ENCODE measurements around the gene MPZL2. TPM values are rescaled to one million over a fixed set of nuclear protein-coding genes. Genes with fewer than 3 reads are reported as not detected.
A peak's percentile ranks its signal among the peaks of the same experiment; 100 is the strongest.
"Not testable (repeated sequence)": the region's sequence is repeated elsewhere in the genome, so short reads cannot be mapped to it uniquely, and the experiment has no call there.

MPZL2 gene
- 0.40 TPM for total RNA-seq
- polyA plus RNA-seq (ENCODE audit: insufficient read depth in 1 of 8, insufficient read length in 8 of 8, low replicate concordance in 1 of 8) = 1 to 10 TPM in 3 of 8 donors, under 1 TPM in 5; 0.54 to 6.9 (median 0.93) TPM
- long read RNA-seq, donor 1 = 0 reads
- long read RNA-seq, donor 2 = 0 reads
- long read RNA-seq, donor 3 = 0 reads
- long read RNA-seq, donor 4 = 0 reads
- long read RNA-seq, donor 5 = 0 reads
- long read RNA-seq, donor 6 = 0 reads
- long read RNA-seq, donor 7 = 0 reads
- long read RNA-seq, donor 8 = 0 reads
- long read RNA-seq, donor 9 = 0 reads
- long read RNA-seq, donor 10 = 0 reads
- long read RNA-seq, donor 11 = 0 reads

- DNase-seq = peak; percentile 6
- H3K36me3 ChIP-seq (ENCODE audit: control insufficient read depth, insufficient read depth, low read length) = no peaks in the 10 kb centered on the region
- peaks cover 5% of the 10 kb centered on the region for H3K4me1 ChIP-seq (ENCODE audit: control insufficient read depth, insufficient read depth, low read length)
- no peak within 1 kb of the TSS for H3K27ac ChIP-seq (ENCODE audit: low read length)
- no peaks in the 10 kb centered on the region for H3K9me3 ChIP-seq (replicated peaks; ENCODE audit: control insufficient read depth, low read depth, low read length)
- peak within 1 kb of the TSS; percentile 11 for H3K4me3 ChIP-seq (ENCODE audit: low read length)
- H3K27me3 ChIP-seq (ENCODE audit: control insufficient read depth, insufficient read depth, low read length) = peaks cover 43% of the 10 kb centered on the region
- WGBS (ENCODE audit: insufficient coverage) = 6% methylated on average over 18 of the region's 19 CpGs
These were observed at the start of gene MPZL2 for GRCh38 chr11:118263695-118264568. MPZL2 (minus strand) TSS chr11:118264297; CDS start chr11:118264153, 144 bp downstream.

GRCh38 chr11:118313242-118313641 is 49.1 kb upstream of the MPZL2 start:
- H3K4me3 ChIP-seq (ENCODE audit: low read length) = no peak overlapping the region
- H3K36me3 ChIP-seq (ENCODE audit: control insufficient read depth, insufficient read depth, low read length) = no peaks in the 10 kb centered on the region
- no peaks in the 10 kb centered on the region for H3K9me3 ChIP-seq (replicated peaks; ENCODE audit: control insufficient read depth, low read depth, low read length)
- no peak overlapping the region for H3K27ac ChIP-seq (ENCODE audit: low read length)
- H3K27me3 ChIP-seq (ENCODE audit: control insufficient read depth, insufficient read depth, low read length) = peaks cover 8% of the 10 kb centered on the region
- peaks cover 19% of the 10 kb centered on the region for H3K4me1 ChIP-seq (ENCODE audit: control insufficient read depth, insufficient read depth, low read length)
- no CpG with 5 or more reads among the region's 4 CpGs for WGBS (ENCODE audit: insufficient coverage)
- DNase-seq = no peak

GRCh38 chr11:118312328-118312727 is 48.2 kb upstream of the MPZL2 start:
- Histone ChIP-seq H3K9me3 (replicated peaks; ENCODE audit: control insufficient read depth, low read depth, low read length) (no peaks in the 10 kb centered on the region), H3K27me3 (ENCODE audit: control insufficient read depth, insufficient read depth, low read length) (peaks cover 8% of the 10 kb centered on the region), H3K27ac (ENCODE audit: low read length) (no peak overlapping the region), H3K36me3 (ENCODE audit: control insufficient read depth, insufficient read depth, low read length) (no peaks in the 10 kb centered on the region), H3K4me3 (ENCODE audit: low read length) (no peak overlapping the region), H3K4me1 (ENCODE audit: control insufficient read depth, insufficient read depth, low read length) (peaks cover 19% of the 10 kb centered on the region)
- WGBS (ENCODE audit: insufficient coverage) = 100% methylated on average over 1 of the region's 2 CpGs
- DNase-seq = no peak

GRCh38 chr11:118311518-118311917 is 47.4 kb upstream of the MPZL2 start:
- Histone ChIP-seq H3K4me1 (ENCODE audit: control insufficient read depth, insufficient read depth, low read length) (peaks cover 13% of the 10 kb centered on the region), H3K27me3 (ENCODE audit: control insufficient read depth, insufficient read depth, low read length) (peaks cover 7% of the 10 kb centered on the region), H3K4me3 (ENCODE audit: low read length) (no peak overlapping the region), H3K9me3 (replicated peaks; ENCODE audit: control insufficient read depth, low read depth, low read length) (no peaks in the 10 kb centered on the region), H3K27ac (ENCODE audit: low read length) (no peak overlapping the region), H3K36me3 (ENCODE audit: control insufficient read depth, insufficient read depth, low read length) (no peaks in the 10 kb centered on the region)
- DNase-seq = no peak
- WGBS (ENCODE audit: insufficient coverage) = no CpG with 5 or more reads among the region's 4 CpGs

GRCh38 chr11:118310781-118311485 is 46.8 kb upstream of the MPZL2 start:
- no peaks in the 10 kb centered on the region for H3K36me3 ChIP-seq (ENCODE audit: control insufficient read depth, insufficient read depth, low read length)
- H3K4me3 ChIP-seq (ENCODE audit: low read length) = no peak overlapping the region
- H3K4me1 ChIP-seq (ENCODE audit: control insufficient read depth, insufficient read depth, low read length) = peaks cover 8% of the 10 kb centered on the region
- DNase-seq = no peak
- H3K27ac ChIP-seq (ENCODE audit: low read length) = no peak overlapping the region
- no CpG with 5 or more reads among the region's 3 CpGs for WGBS (ENCODE audit: insufficient coverage)
- peaks cover 8% of the 10 kb centered on the region for H3K27me3 ChIP-seq (ENCODE audit: control insufficient read depth, insufficient read depth, low read length)
- no peaks in the 10 kb centered on the region for H3K9me3 ChIP-seq (replicated peaks; ENCODE audit: control insufficient read depth, low read depth, low read length)

- no peaks in the 10 kb centered on the region for H3K36me3 ChIP-seq (ENCODE audit: control insufficient read depth, insufficient read depth, low read length)
- H3K4me3 ChIP-seq (ENCODE audit: low read length) = no peak overlapping the region
- no peak overlapping the region for H3K27ac ChIP-seq (ENCODE audit: low read length)
- H3K4me1 ChIP-seq (ENCODE audit: control insufficient read depth, insufficient read depth, low read length) = peaks cover 3% of the 10 kb centered on the region
- no CpG with 5 or more reads among the region's 3 CpGs for WGBS (ENCODE audit: insufficient coverage)
- no peak for DNase-seq
- no peaks in the 10 kb centered on the region for H3K9me3 ChIP-seq (replicated peaks; ENCODE audit: control insufficient read depth, low read depth, low read length)
- peaks cover 8% of the 10 kb centered on the region for H3K27me3 ChIP-seq (ENCODE audit: control insufficient read depth, insufficient read depth, low read length)
These were observed 46.2 kb upstream of the MPZL2 start for GRCh38 chr11:118310271-118310670.

- not testable (repeated sequence) for H3K36me3 ChIP-seq (ENCODE audit: control insufficient read depth, insufficient read depth, low read length); H3K27ac ChIP-seq (ENCODE audit: low read length); H3K9me3 ChIP-seq (replicated peaks; ENCODE audit: control insufficient read depth, low read depth, low read length); H3K27me3 ChIP-seq (ENCODE audit: control insufficient read depth, insufficient read depth, low read length); DNase-seq; H3K4me3 ChIP-seq (ENCODE audit: low read length); H3K4me1 ChIP-seq (ENCODE audit: control insufficient read depth, insufficient read depth, low read length)
- 79% methylated on average over 2 of the region's 5 CpGs for WGBS (ENCODE audit: insufficient coverage)
These were observed 45.0 kb upstream of the MPZL2 start for GRCh38 chr11:118308995-118309528.

GRCh38 chr11:118306556-118306955 is 42.5 kb upstream of the MPZL2 start:
- H3K9me3 ChIP-seq (replicated peaks; ENCODE audit: control insufficient read depth, low read depth, low read length) = no peaks in the 10 kb centered on the region
- H3K4me3 ChIP-seq (ENCODE audit: low read length) = no peak overlapping the region
- no peaks in the 10 kb centered on the region for H3K4me1 ChIP-seq (ENCODE audit: control insufficient read depth, insufficient read depth, low read length)
- 80% methylated on average over 1 of the region's 2 CpGs for WGBS (ENCODE audit: insufficient coverage)
- no peaks in the 10 kb centered on the region for H3K36me3 ChIP-seq (ENCODE audit: control insufficient read depth, insufficient read depth, low read length)
- H3K27me3 ChIP-seq (ENCODE audit: control insufficient read depth, insufficient read depth, low read length) = peaks cover 12% of the 10 kb centered on the region
- H3K27ac ChIP-seq (ENCODE audit: low read length) = no peak overlapping the region
- no peak for DNase-seq

- H3K36me3 ChIP-seq (ENCODE audit: control insufficient read depth, insufficient read depth, low read length) = no peaks in the 10 kb centered on the region
- no peaks in the 10 kb centered on the region for H3K4me1 ChIP-seq (ENCODE audit: control insufficient read depth, insufficient read depth, low read length)
- H3K9me3 ChIP-seq (replicated peaks; ENCODE audit: control insufficient read depth, low read depth, low read length) = no peaks in the 10 kb centered on the region
- no peak overlapping the region for H3K27ac ChIP-seq (ENCODE audit: low read length)
- WGBS (ENCODE audit: insufficient coverage) = 41% methylated on average over 8 of the region's 8 CpGs
- H3K27me3 ChIP-seq (ENCODE audit: control insufficient read depth, insufficient read depth, low read length) = peaks cover 12% of the 10 kb centered on the region
- H3K4me3 ChIP-seq (ENCODE audit: low read length) = no peak overlapping the region
- no peak for DNase-seq
These were observed 41.6 kb upstream of the MPZL2 start for GRCh38 chr11:118305726-118306125.
